Bladder microvascular endothelial cell (primary cell): ENCODE measurements around the gene NOD2. TPM values are rescaled to one million over a fixed set of nuclear protein-coding genes. Genes with fewer than 3 reads are reported as not detected.

Experiments used
- total RNA-seq: library from RNA; depleted of rRNA; stranded (reverse); fragments of >200 nt; gene quantifications from 2 replicates; pipeline ENCODE4 v1.2.3, GENCODE V29; 2014

The NOD2 gene
- total RNA-seq, result 0.16 and 2.1 TPM in 2 replicates

DNA sequence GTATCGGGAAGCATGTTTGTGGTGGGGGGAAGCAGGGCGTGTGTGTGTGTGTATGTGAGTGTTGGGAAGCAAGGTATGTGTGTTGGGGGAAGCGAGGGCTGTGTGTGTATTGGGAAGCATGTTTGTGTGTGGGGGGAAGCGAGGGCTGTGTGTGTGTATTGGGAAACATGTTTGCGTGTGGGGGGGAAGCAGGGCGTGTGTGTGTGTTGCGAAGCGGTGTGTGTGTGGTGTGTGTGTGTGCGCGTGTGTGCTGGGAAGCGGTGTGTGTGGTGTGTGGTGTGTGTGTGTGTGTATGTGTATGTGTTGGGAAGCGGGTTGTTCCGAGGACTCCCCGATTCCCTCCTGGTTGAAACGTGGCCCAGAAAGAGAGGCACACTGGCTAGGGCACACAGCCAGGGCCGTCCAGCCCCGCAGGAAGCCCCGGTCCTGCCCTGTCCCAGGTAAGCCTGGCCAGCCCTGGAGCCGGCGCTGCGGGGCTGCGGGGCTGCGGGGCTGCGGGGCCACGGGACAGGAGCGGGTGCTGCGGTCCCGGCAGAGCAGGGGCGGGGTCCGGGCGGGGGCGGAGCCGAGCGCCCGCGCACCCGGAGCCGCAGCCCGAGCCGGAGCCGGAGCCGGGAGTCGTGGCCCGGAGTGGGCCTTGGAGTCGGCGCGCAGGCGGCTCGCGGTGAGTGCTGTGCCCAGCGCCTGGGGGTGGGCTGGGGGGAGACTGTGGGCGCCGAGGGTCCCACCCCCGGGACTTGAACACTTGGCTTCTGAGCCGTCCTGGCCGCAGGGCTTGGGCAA is at the start of gene NOD2:
Gene NOD2 (plus strand): TSS at position 608 of the 783 bp plus-strand sequence. CDS start 5,890 bp downstream, outside the sequence.

DNA sequence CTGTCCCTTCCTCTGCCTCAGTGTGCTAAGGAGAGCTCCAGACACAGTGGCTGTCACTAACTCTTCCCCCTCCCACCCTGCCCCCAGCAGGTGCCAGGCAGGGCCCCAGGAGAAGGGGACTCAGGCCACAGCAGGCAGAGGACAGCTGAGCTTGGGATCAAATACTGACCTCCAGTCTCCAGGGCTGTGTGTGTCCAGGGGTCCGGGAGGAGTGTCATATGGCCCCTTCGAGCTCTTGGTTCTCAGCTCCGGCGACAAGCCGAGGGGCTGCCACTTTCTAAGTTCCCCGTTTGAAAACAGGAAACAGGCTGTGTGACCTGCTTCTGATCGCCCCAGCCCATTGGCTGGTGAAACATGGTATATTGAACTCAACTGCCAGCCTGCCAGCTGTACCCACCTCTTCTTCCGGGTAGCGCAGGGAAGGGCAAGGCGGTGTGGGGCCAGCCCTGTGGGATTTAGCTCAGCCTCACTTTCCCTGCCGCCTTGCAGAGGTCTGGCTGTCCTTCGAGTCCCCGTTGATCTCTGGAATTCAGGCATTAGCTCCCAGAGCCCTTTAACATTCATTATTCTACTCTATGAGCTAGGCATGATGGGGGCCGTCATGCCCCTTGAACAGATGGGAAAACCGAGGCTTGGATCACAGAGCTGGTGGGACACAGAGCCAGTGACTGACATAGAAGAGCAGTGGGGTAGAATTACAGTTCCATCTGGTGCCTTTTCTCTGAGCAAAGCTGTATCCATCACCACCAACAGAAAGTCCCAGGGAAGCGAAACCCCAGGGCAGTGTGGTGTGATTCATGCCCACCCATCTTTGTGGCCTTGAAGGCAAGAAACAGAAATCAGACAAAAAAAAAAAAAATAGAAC is 12.2 kb upstream of the NOD2 start, which contains the start of gene SNX20:
Gene SNX20 (minus strand): TSS at position 292 of the 865 bp plus-strand sequence. CDS start 3,786 bp downstream, outside the sequence.

DNA sequence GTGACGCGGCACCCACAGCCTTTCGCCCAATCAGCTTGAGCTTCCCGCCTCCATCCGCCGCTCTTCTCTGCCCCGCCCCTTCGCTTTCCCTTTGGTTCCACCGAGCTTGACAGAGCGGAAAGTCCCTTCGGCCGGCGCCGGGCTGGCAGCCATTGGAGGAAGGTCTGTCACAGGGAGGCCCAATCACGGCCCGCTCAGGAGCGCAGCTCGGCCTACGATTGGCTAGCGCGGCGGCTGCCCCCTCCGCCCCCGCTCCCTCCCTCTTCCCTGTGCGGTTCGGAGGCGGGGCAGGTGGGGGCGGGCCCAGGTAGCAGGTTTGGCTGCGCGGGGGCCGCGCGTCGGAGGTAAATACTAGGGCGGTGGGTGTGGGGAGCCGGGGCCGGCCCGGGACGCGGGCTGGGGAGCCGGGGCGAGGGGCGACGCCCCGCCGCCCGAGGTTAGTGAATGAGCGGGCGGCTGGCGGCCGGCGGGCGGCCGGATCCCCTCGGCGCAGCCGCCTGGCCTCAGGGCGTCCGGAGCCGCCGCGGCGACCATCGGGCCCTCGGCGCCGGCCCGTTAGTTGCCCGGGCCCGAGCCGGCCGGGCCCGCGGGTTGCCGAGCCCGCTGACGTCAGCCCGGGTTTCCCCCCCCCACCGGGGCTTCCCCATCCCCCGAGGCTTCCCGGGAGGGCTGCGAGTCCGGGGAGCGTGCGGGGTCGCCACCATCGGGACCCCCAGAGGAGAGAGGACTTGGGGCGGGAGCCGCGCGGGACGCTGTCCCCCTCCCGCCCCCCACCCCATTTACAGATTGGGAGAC is 48.6 kb downstream of the NOD2 start, which contains the start of gene CYLD:
Gene CYLD (plus strand): TSS at position 306 of the 795 bp plus-strand sequence. CDS start 7,613 bp downstream, outside the sequence.

Other genes starting within 250 kb of the NOD2 start
- under 0.01 TPM in 1 of 2 replicates, not detected in the other for gene NKD1, start 145.2 kb upstream of the NOD2 start, total RNA-seq
- 0.25 TPM in 1 of 2 replicates, not detected in the other for gene SNX20, start 12.3 kb upstream of the NOD2 start, total RNA-seq
- 21.4 and 61.4 TPM in 2 replicates for gene CYLD, start 48.5 kb downstream of the NOD2 start, total RNA-seq